Measurements from ENCODE around the gene LGALS7.

DNA sequence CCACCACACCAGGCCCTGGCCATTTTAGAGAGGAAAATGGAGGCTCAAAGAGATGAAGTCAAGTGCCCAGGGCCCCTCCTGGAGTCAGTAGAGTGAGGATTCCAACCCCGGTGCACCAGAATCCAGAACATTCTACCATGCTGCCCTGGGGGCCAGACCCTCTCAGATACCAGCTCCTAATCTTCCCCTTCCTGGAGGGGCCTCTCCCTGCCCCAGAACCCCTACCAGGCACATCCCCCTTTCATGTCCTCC, 40.1 kb downstream of the LGALS7 start:
- TF ChIP-seq, protein P1, sequence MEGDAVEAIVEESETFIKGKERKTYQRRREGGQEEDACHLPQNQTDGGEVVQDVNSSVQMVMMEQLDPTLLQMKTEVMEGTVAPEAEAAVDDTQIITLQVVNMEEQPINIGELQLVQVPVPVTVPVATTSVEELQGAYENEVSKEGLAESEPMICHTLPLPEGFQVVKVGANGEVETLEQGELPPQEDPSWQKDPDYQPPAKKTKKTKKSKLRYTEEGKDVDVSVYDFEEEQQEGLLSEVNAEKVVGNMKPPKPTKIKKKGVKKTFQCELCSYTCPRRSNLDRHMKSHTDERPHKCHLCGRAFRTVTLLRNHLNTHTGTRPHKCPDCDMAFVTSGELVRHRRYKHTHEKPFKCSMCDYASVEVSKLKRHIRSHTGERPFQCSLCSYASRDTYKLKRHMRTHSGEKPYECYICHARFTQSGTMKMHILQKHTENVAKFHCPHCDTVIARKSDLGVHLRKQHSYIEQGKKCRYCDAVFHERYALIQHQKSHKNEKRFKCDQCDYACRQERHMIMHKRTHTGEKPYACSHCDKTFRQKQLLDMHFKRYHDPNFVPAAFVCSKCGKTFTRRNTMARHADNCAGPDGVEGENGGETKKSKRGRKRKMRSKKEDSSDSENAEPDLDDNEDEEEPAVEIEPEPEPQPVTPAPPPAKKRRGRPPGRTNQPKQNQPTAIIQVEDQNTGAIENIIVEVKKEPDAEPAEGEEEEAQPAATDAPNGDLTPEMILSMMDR (IDR thresholded peaks at IDR 0.05) = no peak
- no peak for TF ChIP-seq POLR2A (IDR thresholded peaks at IDR 0.05)

Measured in adrenal gland (tissue), 5 donors.